B cell (primary cell): ENCODE data around the gene IFT20. TPM values are rescaled to one million over a fixed set of nuclear protein-coding genes. Genes with fewer than 3 reads are reported as not detected.
"Not testable (repeated sequence)": the region's sequence is repeated elsewhere in the genome, so short reads cannot be mapped to it uniquely, and the experiment has no call there.

Experiments
- ATAC-seq: fragments of 200-7000 bp; cut with Tn5 transposase; one replicate; pipeline ENCODE4 v1.10.0; 2021; ENCODE audit warnings: low read depth, mild to moderate bottlenecking, moderate number of reproducible peaks, moderate library complexity
- CTCF ChIA-PET: fragments of 350-600 bp; sonication (Branson Sonifier 250); formaldehyde crosslinking; loops from one replicate; lab custom pipeline; 2021; ENCODE audit warnings: antibody characterized with exemption, inconsistent platforms; lab: Charles Lee
- POLR2A ChIA-PET: fragments of 350-600 bp; sonication (Branson Sonifier 250); formaldehyde crosslinking; loops from one replicate; lab custom pipeline; 2021; ENCODE audit warnings: antibody characterized with exemption; lab: Charles Lee
- DNase-seq: peaks from one replicate; pipeline ENCODE4 v3.0.0; 2013
- H2AFZ ChIP-seq: 2 replicates; pipeline ENCODE4 v1.6.1; 2012; ENCODE audit warnings: mild to moderate bottlenecking, low read depth, low read length; ENCODE audit not compliant: insufficient read depth, poor library complexity, severe bottlenecking
- H3K27ac ChIP-seq, 2 donors: 1 replicate in 1 of 2; 2 replicates in 1 of 2; pipeline ENCODE4 v1.5.1; 2012 to 2013; ENCODE audit warnings: low read length in 2 of 2, mild to moderate bottlenecking in 2 of 2, moderate library complexity in 1 of 2
- H3K27me3 ChIP-seq, 4 experiments: fragments of 200-600 bp in 1 of 4; sonication (generic) in 1 of 4; replicated peaks in 1 of 4; 1 replicate in 2 of 4; 2 replicates in 2 of 4; pipeline versions ENCODE4 v1.6.1 to v1.7.0; 2013 to 2016; ENCODE audit warnings: low read length in 3 of 4, mild to moderate bottlenecking in 2 of 4, mixed read lengths in 1 of 4, moderate library complexity in 1 of 4; ENCODE audit not compliant: insufficient read depth in 4 of 4, control insufficient read depth in 3 of 4; ENCODE audit errors: control extremely low read depth in 1 of 4
- H3K36me3 ChIP-seq, 2 experiments: replicated peaks in 1 of 2; 1 replicate in 1 of 2; 2 replicates in 1 of 2; pipeline versions ENCODE4 v1.6.1 to v1.7.1; 2013; ENCODE audit warnings: low read length in 1 of 2; ENCODE audit not compliant: insufficient read depth in 2 of 2, control insufficient read depth in 1 of 2; ENCODE audit errors: control extremely low read depth in 1 of 2, extremely low read depth in 1 of 2
- H3K4me1 ChIP-seq, 2 donors: fragments of 200-600 bp in 1 of 2; sonication (generic) in 1 of 2; 1 replicate in 1 of 2; 2 replicates in 1 of 2; pipeline versions ENCODE4 v1.5.1 to v1.6.1; 2013 to 2017; ENCODE audit warnings: low read length in 2 of 2; ENCODE audit not compliant: control insufficient read depth in 2 of 2, insufficient read depth in 2 of 2
- H3K4me2 ChIP-seq: replicated peaks from 2 replicates; pipeline ENCODE3; 2012; ENCODE audit warnings: mild to moderate bottlenecking, low read depth, low read length; ENCODE audit not compliant: poor library complexity, severe bottlenecking
- H3K4me3 ChIP-seq, 5 experiments: fragments of 200-600 bp in 1 of 5; sonication (generic) in 1 of 5; 1 replicate in 3 of 5; 2 replicates in 2 of 5; pipeline versions ENCODE4 v1.5.1 to v1.7.0; 2011 to 2016; ENCODE audit warnings: low read length in 4 of 5, mild to moderate bottlenecking in 4 of 5, low read depth in 2 of 5, control low read depth in 1 of 5, moderate library complexity in 1 of 5; ENCODE audit not compliant: insufficient read depth in 1 of 5; ENCODE audit errors: control extremely low read depth in 1 of 5, extremely low read depth in 1 of 5
- H3K79me2 ChIP-seq: fragments of 200-600 bp; sonication (generic); one replicate; pipeline ENCODE4 v1.6.0; 2016; ENCODE audit warnings: low read length; ENCODE audit not compliant: control insufficient read depth, insufficient read depth
- H3K9ac ChIP-seq: fragments of 200-600 bp; sonication (generic); 2 replicates; pipeline ENCODE4 v1.6.1; 2017; ENCODE audit warnings: mild to moderate bottlenecking, low read length, moderate library complexity
- H3K9me3 ChIP-seq, 3 donors: one replicate each; pipeline versions ENCODE4 v1.6.1 to v1.7.1; 2013; ENCODE audit warnings: low read length in 2 of 3; ENCODE audit not compliant: control insufficient read depth in 2 of 3, insufficient read depth in 1 of 3; ENCODE audit errors: control extremely low read depth in 1 of 3
- H4K20me1 ChIP-seq: 2 replicates; pipeline ENCODE4 v1.6.0; 2012; ENCODE audit warnings: mild to moderate bottlenecking, low read length; ENCODE audit not compliant: insufficient read depth, control insufficient read depth, poor library complexity, severe bottlenecking
- H3K27ac Mint-ChIP-seq: one replicate; pipeline ENCODE4 v1.8.0; 2021; ENCODE audit warnings: mixed read lengths
- H3K27me3 Mint-ChIP-seq: one replicate; pipeline ENCODE4 v1.8.0; 2021; ENCODE audit warnings: mixed read lengths
- H3K4me1 Mint-ChIP-seq: one replicate; pipeline ENCODE4 v1.8.0; 2021; ENCODE audit warnings: mixed read lengths
- H3K4me3 Mint-ChIP-seq: one replicate; pipeline ENCODE4 v1.8.0; 2021; ENCODE audit warnings: mixed read lengths
- H3K9me3 Mint-ChIP-seq: one replicate; pipeline ENCODE4 v1.8.0; 2022; ENCODE audit warnings: mixed read lengths; ENCODE audit not compliant: insufficient read depth
- EZH2 ChIP-seq: IDR thresholded peaks from 2 replicates; pipeline ENCODE4 v1.6.1; 2012; ENCODE audit warnings: borderline replicate concordance, low read depth, mild to moderate bottlenecking, moderate library complexity, low read length; ENCODE audit not compliant: insufficient read depth, poor library complexity, severe bottlenecking
- WGBS: methylation state at CpG from one replicate; pipeline ENCODE4 v1.1.5; 2013; ENCODE audit warnings: missing lambda C conversion rate; ENCODE audit not compliant: insufficient coverage; 5-methylcytosine and 5-hydroxymethylcytosine counted together
- intact Hi-C: fragments of 100-400 bp; cut with micrococcal nuclease; formaldehyde crosslinking; loops from one replicate; pipeline ENCODE4 v1.10.0; 2022
- polyA plus RNA-seq: library from polyadenylated mRNA; depleted of rRNA; stranded (reverse); fragments of >200 nt; gene quantifications from 2 replicates; pipeline ENCODE4 v1.2.3, GENCODE V29; 2012
- total RNA-seq, 2 donors: library from RNA; stranded (reverse); fragments of 120-200 nt in 1 of 2; gene quantifications; 1 replicate in 1 of 2; 2 replicates in 1 of 2; pipeline versions ENCODE4 v1.2.3 to v1.2.4, GENCODE V29; 2013 to 2022
- TF ChIP-seq, protein P1 (sequence below): fragments of 200-600 bp; IDR thresholded peaks from one replicate; pipeline ENCODE4 v1.8.0; 2022; ENCODE audit warnings: antibody characterized with exemption, mild to moderate bottlenecking

The IFT20 gene
- total and polyA plus RNA-seq, 2 donors (not counting 1 experiment from before 2014, with no cell fraction given), result 35.9 to 52.6 TPM

DNA sequence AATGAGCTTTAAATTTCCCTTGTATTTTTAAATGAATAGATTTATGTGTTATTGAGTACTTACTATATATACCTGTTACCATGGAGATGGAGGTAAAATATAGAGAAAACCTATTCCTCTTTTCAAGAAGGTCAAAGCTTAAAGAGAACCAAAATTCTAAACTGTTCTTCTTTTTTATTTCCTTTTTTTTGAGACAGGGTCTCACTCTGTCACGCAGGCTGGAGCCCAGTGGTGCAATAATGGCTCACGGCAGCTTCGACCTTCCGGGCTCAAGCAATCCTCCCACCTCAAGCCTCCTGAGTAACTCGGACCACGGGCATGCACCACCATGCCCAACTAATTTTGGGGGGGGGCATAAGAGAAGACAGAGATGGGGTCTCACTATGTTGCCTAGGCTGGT, 41.3 kb downstream of the IFT20 start:
- Mint-ChIP-seq H3K4me3 (no peak overlapping the region), H3K27ac (peak overlapping the region; percentile 53), H3K27me3 (no peaks in the 10 kb centered on the region), H3K4me1 (peaks cover 23% of the 10 kb centered on the region), H3K9me3 (no peaks in the 10 kb centered on the region)
- Histone ChIP-seq H3K9me3 (peaks cover 0 to 4% (median 0%) of the 10 kb centered on the region in 3 donors), H2AFZ (no peak overlapping the region), H3K36me3 (no peaks in the 10 kb centered on the region), H3K27me3 (peaks cover 0 to 3% (median 0%) of the 10 kb centered on the region in 4 experiments), H4K20me1 (no peaks in the 10 kb centered on the region), H3K4me1 (peaks cover 16 to 19% of the 10 kb centered on the region in 2 donors), H3K9ac (no peak overlapping the region), H3K27ac (peak overlapping the region; percentile 32 to 53), H3K4me2 (peak overlapping the region; percentile 40), H3K4me3 (no peak overlapping the region), H3K79me2 (no peaks in the 10 kb centered on the region)
- DNase-seq, result peak; percentile 56
- ATAC-seq, result peak; percentile 41
- CTCF ChIA-PET, result no interaction called here
- WGBS, result 2% methylated on average over 4 of the region's 6 CpGs
- intact Hi-C loops, result no loop called here
- POLR2A ChIA-PET, result interaction anchor here (0.6 kb wide), 1 partner anchor 15 kb away, joined by 3 read pairs; no protein-coding TSS in a partner anchor
- TF ChIP-seq, protein P1, sequence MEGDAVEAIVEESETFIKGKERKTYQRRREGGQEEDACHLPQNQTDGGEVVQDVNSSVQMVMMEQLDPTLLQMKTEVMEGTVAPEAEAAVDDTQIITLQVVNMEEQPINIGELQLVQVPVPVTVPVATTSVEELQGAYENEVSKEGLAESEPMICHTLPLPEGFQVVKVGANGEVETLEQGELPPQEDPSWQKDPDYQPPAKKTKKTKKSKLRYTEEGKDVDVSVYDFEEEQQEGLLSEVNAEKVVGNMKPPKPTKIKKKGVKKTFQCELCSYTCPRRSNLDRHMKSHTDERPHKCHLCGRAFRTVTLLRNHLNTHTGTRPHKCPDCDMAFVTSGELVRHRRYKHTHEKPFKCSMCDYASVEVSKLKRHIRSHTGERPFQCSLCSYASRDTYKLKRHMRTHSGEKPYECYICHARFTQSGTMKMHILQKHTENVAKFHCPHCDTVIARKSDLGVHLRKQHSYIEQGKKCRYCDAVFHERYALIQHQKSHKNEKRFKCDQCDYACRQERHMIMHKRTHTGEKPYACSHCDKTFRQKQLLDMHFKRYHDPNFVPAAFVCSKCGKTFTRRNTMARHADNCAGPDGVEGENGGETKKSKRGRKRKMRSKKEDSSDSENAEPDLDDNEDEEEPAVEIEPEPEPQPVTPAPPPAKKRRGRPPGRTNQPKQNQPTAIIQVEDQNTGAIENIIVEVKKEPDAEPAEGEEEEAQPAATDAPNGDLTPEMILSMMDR, result no peak
- no peak for TF ChIP-seq EZH2

DNA sequence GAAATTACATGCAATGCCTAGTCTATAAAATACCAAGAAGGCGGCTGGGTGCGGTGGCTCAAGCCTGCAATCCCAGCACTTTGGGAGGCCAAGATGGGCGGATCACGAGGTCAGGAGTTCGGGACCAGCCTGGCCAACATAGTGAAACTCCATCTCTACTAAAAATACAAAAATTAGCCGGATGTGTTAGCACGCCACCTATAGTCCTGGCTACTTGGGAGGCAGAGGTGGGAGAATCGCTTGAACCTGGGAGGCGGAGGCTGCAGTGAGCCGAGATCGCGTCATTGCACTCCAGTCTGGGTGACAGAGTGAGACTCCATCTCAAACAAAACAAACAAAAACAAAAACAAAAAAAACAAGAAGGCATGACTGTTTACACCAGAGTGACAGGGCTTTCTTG, 42.4 kb downstream of the IFT20 start:
- H3K79me2 ChIP-seq, CTCF ChIA-PET, H3K4me3 ChIP-seq, H2AFZ ChIP-seq, ATAC-seq, H3K4me3 Mint-ChIP-seq, H3K9ac ChIP-seq, H3K27me3 ChIP-seq, H3K9me3 Mint-ChIP-seq, H3K9me3 ChIP-seq, H3K27ac Mint-ChIP-seq, H3K27me3 Mint-ChIP-seq, DNase-seq, H3K27ac ChIP-seq, intact Hi-C loops, H3K36me3 ChIP-seq, H3K4me2 ChIP-seq, POLR2A ChIA-PET, H4K20me1 ChIP-seq: not testable (repeated sequence)
- peaks cover 16 to 19% of the 10 kb centered on the region in 2 donors for H3K4me1 ChIP-seq
- H3K4me1 Mint-ChIP-seq, result peaks cover 23% of the 10 kb centered on the region
- 90% methylated on average over 2 of the region's 12 CpGs for WGBS
